Memory B cell (primary cell): Measurements from ENCODE around the gene LTA4H.

Experiments
- ATAC-seq: fragments of 150-1000 bp; cut with Tn5 transposase; 2 replicates; pipeline ENCODE4 v1.10.0; 2021; ENCODE audit warnings: low read depth, mild to moderate bottlenecking, moderate library complexity
- DNase-seq, 2 donors: peaks; one replicate each; pipeline ENCODE4 v3.0.0; 2022; ENCODE audit warnings: low spot score in 2 of 2
- H3K27ac Mint-ChIP-seq: one replicate; pipeline ENCODE4 v1.8.0; 2022; ENCODE audit warnings: mild to moderate bottlenecking, moderate library complexity, mixed read lengths
- H3K27me3 Mint-ChIP-seq: one replicate; pipeline ENCODE4 v1.8.0; 2022; ENCODE audit warnings: mixed read lengths
- H3K36me3 Mint-ChIP-seq: one replicate; pipeline ENCODE4 v1.8.0; 2022; ENCODE audit warnings: mild to moderate bottlenecking, mixed read lengths
- H3K4me1 Mint-ChIP-seq: one replicate; pipeline ENCODE4 v1.8.0; 2022; ENCODE audit warnings: mixed read lengths
- H3K4me3 Mint-ChIP-seq: one replicate; pipeline ENCODE4 v1.8.0; 2022; ENCODE audit warnings: mild to moderate bottlenecking, moderate library complexity, mixed read lengths
- H3K9me3 Mint-ChIP-seq: one replicate; pipeline ENCODE4 v1.8.0; 2022; ENCODE audit warnings: mixed read lengths

Gene LTA4H

GRCh38 chr12:96049101-96049500 is 13.7 kb upstream of the LTA4H start:
- no peak overlapping the region for H3K4me3 Mint-ChIP-seq
- no peaks in the 10 kb centered on the region for H3K27me3 Mint-ChIP-seq

GRCh38 chr12:96048393-96048969 is 13.1 kb upstream of the LTA4H start:
- DNase-seq (no peak), ATAC-seq (no peak)
- H3K4me3 Mint-ChIP-seq = peak overlapping the region; percentile 16
- H3K36me3 Mint-ChIP-seq = no peaks in the 10 kb centered on the region
- no peaks in the 10 kb centered on the region for H3K27me3 Mint-ChIP-seq
- no peak overlapping the region for H3K27ac Mint-ChIP-seq
- H3K9me3 Mint-ChIP-seq = no peaks in the 10 kb centered on the region
- H3K4me1 Mint-ChIP-seq = peaks cover 39% of the 10 kb centered on the region

More at GRCh38 chr12:96049101-96049500, 13.7 kb upstream of the LTA4H start:
- no peak overlapping the region for H3K27ac Mint-ChIP-seq
- DNase-seq (no peak), ATAC-seq (no peak)
- no peaks in the 10 kb centered on the region for H3K36me3 Mint-ChIP-seq
- H3K4me1 Mint-ChIP-seq = peaks cover 33% of the 10 kb centered on the region
- no peaks in the 10 kb centered on the region for H3K9me3 Mint-ChIP-seq

- no peaks in the 10 kb centered on the region for H3K36me3 Mint-ChIP-seq
- peaks cover 41% of the 10 kb centered on the region for H3K4me1 Mint-ChIP-seq
- ATAC-seq = peak; percentile 31
- H3K27ac Mint-ChIP-seq = peak overlapping the region; percentile 84
- no peaks in the 10 kb centered on the region for H3K27me3 Mint-ChIP-seq
- H3K9me3 Mint-ChIP-seq = no peaks in the 10 kb centered on the region
- DNase-seq = no peak
- H3K4me3 Mint-ChIP-seq = peak overlapping the region; percentile 41
Measured at GRCh38 chr12:96047229-96048211, 12.1 kb upstream of the LTA4H start.

GRCh38 chr12:96046543-96047228 is 11.3 kb upstream of the LTA4H start:
- no peaks in the 10 kb centered on the region for H3K9me3 Mint-ChIP-seq
- no peaks in the 10 kb centered on the region for H3K27me3 Mint-ChIP-seq
- H3K4me3 Mint-ChIP-seq = peak overlapping the region; percentile 22
- no peaks in the 10 kb centered on the region for H3K36me3 Mint-ChIP-seq
- peaks cover 41% of the 10 kb centered on the region for H3K4me1 Mint-ChIP-seq
- DNase-seq = no peak
- no peak for ATAC-seq
- H3K27ac Mint-ChIP-seq = peak overlapping the region; percentile 84

GRCh38 chr12:96045566-96045965 is 10.2 kb upstream of the LTA4H start:
- ATAC-seq (peak; percentile 77), DNase-seq (peak in 1 of 2 donors; percentile 27)
- Mint-ChIP-seq H3K4me1 (peaks cover 43% of the 10 kb centered on the region), H3K9me3 (no peaks in the 10 kb centered on the region), H3K27ac (peak overlapping the region; percentile 84), H3K36me3 (no peaks in the 10 kb centered on the region), H3K4me3 (peak overlapping the region; percentile 42), H3K27me3 (no peaks in the 10 kb centered on the region)

GRCh38 chr12:96044943-96045290 is 9.5 kb upstream of the LTA4H start:
- Mint-ChIP-seq H3K4me3 (peak overlapping the region; percentile 62), H3K27me3 (no peaks in the 10 kb centered on the region)

GRCh38 chr12:96044017-96044942 is 8.9 kb upstream of the LTA4H start:
- ATAC-seq = peak; percentile 59
- Mint-ChIP-seq H3K9me3 (no peaks in the 10 kb centered on the region), H3K4me1 (peaks cover 41% of the 10 kb centered on the region), H3K4me3 (peak overlapping the region; percentile 62), H3K36me3 (no peaks in the 10 kb centered on the region), H3K27ac (peak overlapping the region; percentile 84), H3K27me3 (no peaks in the 10 kb centered on the region)
- DNase-seq = no peak

More at GRCh38 chr12:96044943-96045290, 9.5 kb upstream of the LTA4H start:
- DNase-seq (no peak), ATAC-seq (no peak)
- Mint-ChIP-seq H3K36me3 (no peaks in the 10 kb centered on the region), H3K27ac (peak overlapping the region; percentile 84), H3K9me3 (no peaks in the 10 kb centered on the region), H3K4me1 (peaks cover 43% of the 10 kb centered on the region)

GRCh38 chr12:96041181-96041580 is 5.8 kb upstream of the LTA4H start:
- ATAC-seq = no peak
- Mint-ChIP-seq H3K27ac (peak overlapping the region; percentile 60), H3K27me3 (no peaks in the 10 kb centered on the region), H3K4me1 (peaks cover 22% of the 10 kb centered on the region), H3K4me3 (no peak overlapping the region), H3K36me3 (no peaks in the 10 kb centered on the region), H3K9me3 (peaks cover 1% of the 10 kb centered on the region)
- DNase-seq = no peak

- Mint-ChIP-seq H3K27me3 (no peaks in the 10 kb centered on the region), H3K27ac (peak overlapping the region; percentile 60), H3K9me3 (peaks cover 1% of the 10 kb centered on the region), H3K36me3 (no peaks in the 10 kb centered on the region), H3K4me1 (peaks cover 20% of the 10 kb centered on the region), H3K4me3 (no peak overlapping the region)
- ATAC-seq (no peak), DNase-seq (no peak)
Measured at GRCh38 chr12:96040305-96041133, 5.1 kb upstream of the LTA4H start.

GRCh38 chr12:96039516-96039915 is 4.1 kb upstream of the LTA4H start:
- H3K9me3 Mint-ChIP-seq = peaks cover 1% of the 10 kb centered on the region
- DNase-seq = no peak
- H3K27ac Mint-ChIP-seq = no peak overlapping the region
- H3K4me3 Mint-ChIP-seq = no peak overlapping the region
- H3K36me3 Mint-ChIP-seq = no peaks in the 10 kb centered on the region
- no peaks in the 10 kb centered on the region for H3K27me3 Mint-ChIP-seq
- ATAC-seq = no peak
- peaks cover 13% of the 10 kb centered on the region for H3K4me1 Mint-ChIP-seq

- H3K4me1 Mint-ChIP-seq = peaks cover 7% of the 10 kb centered on the region
- peaks cover 2% of the 10 kb centered on the region for H3K36me3 Mint-ChIP-seq
- ATAC-seq (no peak), DNase-seq (no peak)
- no peak overlapping the region for H3K27ac Mint-ChIP-seq
- H3K9me3 Mint-ChIP-seq = peaks cover 1% of the 10 kb centered on the region
- H3K4me3 Mint-ChIP-seq = no peak overlapping the region
- no peaks in the 10 kb centered on the region for H3K27me3 Mint-ChIP-seq
Measured at GRCh38 chr12:96036765-96037455, 1.5 kb upstream of the LTA4H start.

GRCh38 chr12:96034621-96035282 is 635 bp downstream of the LTA4H start:
- no peak for DNase-seq
- Mint-ChIP-seq H3K27me3 (no peaks in the 10 kb centered on the region), H3K27ac (no peak overlapping the region), H3K9me3 (peaks cover 3% of the 10 kb centered on the region), H3K4me1 (peaks cover 16% of the 10 kb centered on the region), H3K4me3 (no peak overlapping the region), H3K36me3 (peaks cover 6% of the 10 kb centered on the region)
- ATAC-seq = no peak
